WERI-Rb-1 (cell line): ENCODE measurements around the gene HIPK2.

Source experiments
- DNase-seq: peaks from one replicate; pipeline ENCODE4 v3.0.0-alpha.2; 2020
- H3K27ac ChIP-seq: fragments of 250-450 bp; sonication (Bioruptor Pico); 2 replicates; pipeline ENCODE4 v1.5.1; 2020; ENCODE audit warnings: mild to moderate bottlenecking, moderate library complexity
- H3K27me3 ChIP-seq: fragments of 250-450 bp; sonication (Bioruptor Pico); 2 replicates; pipeline ENCODE4 v1.5.1; 2021; ENCODE audit warnings: mild to moderate bottlenecking, low read depth, moderate library complexity; ENCODE audit not compliant: insufficient read depth, severe bottlenecking
- H3K36me3 ChIP-seq: fragments of 250-450 bp; sonication (Bioruptor Pico); 2 replicates; pipeline ENCODE4 v1.5.1; 2020; ENCODE audit warnings: mild to moderate bottlenecking, moderate library complexity
- H3K4me3 ChIP-seq: 2 replicates; pipeline ENCODE4 v1.5.1; 2011; ENCODE audit warnings: low read depth, mild to moderate bottlenecking, control low read depth, low read length
- H3K9me3 ChIP-seq: fragments of 250-450 bp; sonication (Bioruptor Pico); 2 replicates; pipeline ENCODE4 v1.5.1; 2021; ENCODE audit warnings: mild to moderate bottlenecking, moderate library complexity; ENCODE audit not compliant: severe bottlenecking
- TF ChIP-seq, protein P1 (sequence below): IDR thresholded peaks from 2 replicates; pipeline ENCODE4 v1.5.1; 2011; ENCODE audit warnings: low read depth, mild to moderate bottlenecking, control low read depth, inconsistent platforms, low read length

The HIPK2 gene

DNA sequence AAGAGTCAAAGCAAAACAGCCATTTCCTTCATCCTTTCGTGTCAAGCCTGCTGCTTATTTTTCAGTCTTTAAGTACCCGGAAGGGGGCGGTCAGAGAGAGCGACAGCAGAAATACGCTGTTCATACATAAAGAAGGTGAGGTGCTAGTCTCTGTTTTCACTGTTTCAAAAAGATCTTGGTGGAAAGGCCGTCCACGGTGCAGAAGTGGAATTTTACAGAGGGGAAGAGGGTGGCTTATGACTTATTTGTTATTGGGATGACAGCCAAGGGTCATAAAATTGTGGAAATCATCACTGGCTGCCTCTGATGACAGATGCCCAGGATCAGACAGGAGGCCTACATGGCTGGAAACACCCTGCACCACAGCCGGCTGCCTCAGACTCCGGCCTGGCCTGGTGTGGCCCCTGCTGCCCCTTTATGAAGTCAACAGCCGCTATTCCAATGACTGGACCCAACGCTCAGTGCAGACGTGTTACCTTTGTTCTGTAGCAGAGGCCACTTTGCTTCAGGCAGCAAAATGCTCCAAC, 57.0 kb downstream of the HIPK2 start:
- no peak overlapping the region for H3K27ac ChIP-seq
- no peak for DNase-seq
- no peak overlapping the region for H3K4me3 ChIP-seq
- peaks cover 16% of the 10 kb centered on the region for H3K36me3 ChIP-seq
- TF ChIP-seq, protein P1, sequence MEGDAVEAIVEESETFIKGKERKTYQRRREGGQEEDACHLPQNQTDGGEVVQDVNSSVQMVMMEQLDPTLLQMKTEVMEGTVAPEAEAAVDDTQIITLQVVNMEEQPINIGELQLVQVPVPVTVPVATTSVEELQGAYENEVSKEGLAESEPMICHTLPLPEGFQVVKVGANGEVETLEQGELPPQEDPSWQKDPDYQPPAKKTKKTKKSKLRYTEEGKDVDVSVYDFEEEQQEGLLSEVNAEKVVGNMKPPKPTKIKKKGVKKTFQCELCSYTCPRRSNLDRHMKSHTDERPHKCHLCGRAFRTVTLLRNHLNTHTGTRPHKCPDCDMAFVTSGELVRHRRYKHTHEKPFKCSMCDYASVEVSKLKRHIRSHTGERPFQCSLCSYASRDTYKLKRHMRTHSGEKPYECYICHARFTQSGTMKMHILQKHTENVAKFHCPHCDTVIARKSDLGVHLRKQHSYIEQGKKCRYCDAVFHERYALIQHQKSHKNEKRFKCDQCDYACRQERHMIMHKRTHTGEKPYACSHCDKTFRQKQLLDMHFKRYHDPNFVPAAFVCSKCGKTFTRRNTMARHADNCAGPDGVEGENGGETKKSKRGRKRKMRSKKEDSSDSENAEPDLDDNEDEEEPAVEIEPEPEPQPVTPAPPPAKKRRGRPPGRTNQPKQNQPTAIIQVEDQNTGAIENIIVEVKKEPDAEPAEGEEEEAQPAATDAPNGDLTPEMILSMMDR = no peak
- H3K9me3 ChIP-seq = no peaks in the 10 kb centered on the region
- H3K27me3 ChIP-seq = no peaks in the 10 kb centered on the region

DNA sequence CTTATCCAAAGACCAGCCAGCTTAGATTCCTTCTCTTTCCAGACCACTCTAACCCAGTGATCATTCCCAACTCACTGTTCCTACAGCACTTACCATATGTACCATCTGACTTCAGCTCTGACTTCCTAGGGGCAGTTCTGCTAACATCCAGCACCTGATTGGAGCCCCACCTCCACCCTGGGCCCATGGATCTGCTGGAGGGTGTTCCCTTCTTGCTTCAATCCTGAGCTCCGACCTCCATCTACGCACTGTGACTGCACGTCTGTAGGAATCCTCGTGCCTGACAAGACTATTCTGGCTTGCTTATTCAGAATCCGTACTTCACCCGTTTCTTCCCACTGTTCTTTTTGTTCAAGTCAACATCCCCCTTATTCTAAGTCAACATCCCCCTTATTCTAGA, 57.6 kb downstream of the HIPK2 start:
- H3K4me3 ChIP-seq = no peak overlapping the region
- no peaks in the 10 kb centered on the region for H3K27me3 ChIP-seq

DNA sequence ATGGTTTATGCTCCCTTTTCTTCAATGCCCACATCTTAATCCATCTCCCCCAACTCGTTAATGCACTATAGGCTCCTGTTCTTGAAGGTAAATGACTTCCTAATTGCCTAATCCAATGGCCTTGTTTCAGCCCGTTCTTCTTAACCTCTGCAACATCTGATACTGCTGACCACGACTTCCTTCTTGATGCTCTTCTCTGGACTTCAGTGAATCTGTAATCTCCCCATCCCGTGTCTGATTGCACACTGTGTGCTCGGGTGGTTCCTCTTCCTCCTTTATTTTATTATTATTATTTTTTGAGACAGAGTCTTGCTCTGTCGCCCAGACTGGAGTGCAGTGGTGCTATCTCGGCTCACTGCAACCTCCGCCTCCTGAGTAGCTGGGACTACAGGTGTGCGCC, 58.9 kb downstream of the HIPK2 start:
- no peaks in the 10 kb centered on the region for H3K27me3 ChIP-seq
- H3K36me3 ChIP-seq = peaks cover 35% of the 10 kb centered on the region
- TF ChIP-seq, protein P1 = no peak
- H3K4me3 ChIP-seq = no peak overlapping the region
- H3K27ac ChIP-seq = no peak overlapping the region
- H3K9me3 ChIP-seq = no peaks in the 10 kb centered on the region
- DNase-seq = no peak

More for the DNA sequence above, 57.6 kb downstream of the HIPK2 start:
- H3K27ac ChIP-seq = no peak overlapping the region
- DNase-seq = no peak
- TF ChIP-seq, protein P1 = no peak
- H3K9me3 ChIP-seq = no peaks in the 10 kb centered on the region
- peaks cover 22% of the 10 kb centered on the region for H3K36me3 ChIP-seq

DNA sequence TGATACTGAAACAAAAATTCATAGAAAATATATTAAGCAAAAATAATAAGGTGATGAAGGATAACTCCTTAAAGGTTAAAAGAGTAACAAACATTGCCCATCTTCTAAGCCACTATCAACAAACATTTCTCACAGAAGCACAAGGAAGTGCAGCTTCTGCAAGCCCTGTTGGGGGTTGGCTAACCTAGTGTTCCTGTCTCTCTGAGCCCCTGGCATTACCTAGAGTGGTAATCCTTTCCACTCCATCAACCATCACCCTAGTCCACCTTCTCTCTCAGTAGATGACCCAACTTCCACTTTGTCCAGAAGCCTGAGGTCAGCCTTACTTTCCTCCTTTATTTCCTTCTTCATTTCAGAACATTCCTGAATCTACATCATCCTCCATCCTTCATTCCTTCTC, 59.7 kb downstream of the HIPK2 start:
- DNase-seq = peak; percentile 33
- Histone ChIP-seq H3K27ac (no peak overlapping the region), H3K4me3 (no peak overlapping the region), H3K9me3 (no peaks in the 10 kb centered on the region), H3K36me3 (peaks cover 42% of the 10 kb centered on the region), H3K27me3 (no peaks in the 10 kb centered on the region)
- TF ChIP-seq, protein P1 = no peak

DNA sequence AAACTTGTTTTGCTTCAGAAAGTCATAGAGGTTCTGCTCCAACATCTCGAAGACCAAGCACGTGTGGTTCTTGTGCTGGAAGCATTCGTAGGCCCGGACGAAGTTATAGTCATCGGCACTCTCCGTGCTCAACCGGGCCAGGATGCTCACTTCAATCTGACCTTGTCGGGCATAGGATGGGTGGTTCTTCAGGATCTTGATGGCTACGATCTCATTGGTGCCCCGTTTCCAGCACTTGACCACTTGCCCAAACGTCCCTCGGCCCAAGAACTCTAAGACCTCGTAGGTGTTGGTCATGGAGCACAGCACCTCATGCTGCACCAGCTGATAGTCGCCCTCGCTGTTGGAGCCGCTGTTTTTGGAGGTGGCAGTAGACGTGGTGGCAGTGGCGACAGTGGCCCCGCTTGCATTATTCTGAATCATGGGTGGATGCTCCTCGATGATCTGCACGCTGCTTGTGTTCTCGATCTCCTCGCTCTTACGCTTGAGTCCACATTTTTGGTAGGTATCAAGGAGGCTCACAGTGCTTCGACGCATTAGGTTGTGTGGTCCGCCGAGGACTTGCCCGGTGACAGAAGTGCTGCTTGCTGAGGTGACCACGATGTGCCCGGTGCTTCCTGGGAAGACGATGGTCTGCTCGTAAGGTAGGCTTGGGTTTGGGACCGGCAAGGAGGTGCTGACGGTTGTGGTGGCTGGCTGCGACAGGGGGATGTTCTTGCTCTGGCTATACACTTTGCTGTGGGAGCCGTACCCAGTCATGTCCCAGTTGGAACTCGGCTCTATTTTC, 61.4 kb downstream of the HIPK2 start:
- H3K4me3 ChIP-seq = no peak overlapping the region
- no peak for DNase-seq
- H3K27ac ChIP-seq = no peak overlapping the region
- peaks cover 52% of the 10 kb centered on the region for H3K36me3 ChIP-seq
- TF ChIP-seq, protein P1 = no peak
- H3K27me3 ChIP-seq = no peaks in the 10 kb centered on the region
- H3K9me3 ChIP-seq = no peaks in the 10 kb centered on the region
